OCI-LY1 (cell line): ENCODE results near the gene VMP1.
A peak's percentile ranks its signal among the peaks of the same experiment; 100 is the strongest.
"Not testable (repeated sequence)": the region's sequence is repeated elsewhere in the genome, so short reads cannot be mapped to it uniquely, and the experiment has no call there.

ENCODE experiments used
- H2AFZ ChIP-seq: fragments of 200-600 bp; sonication (generic), shearing (Covaris generic); 2 replicates; pipeline ENCODE4 v1.6.0; 2014; ENCODE audit warnings: antibody characterized with exemption, mild to moderate bottlenecking, low read length
- H3F3A ChIP-seq: fragments of 200-600 bp; sonication (generic), shearing (Covaris generic); 2 replicates; pipeline ENCODE4 v1.6.0; 2014; ENCODE audit warnings: mild to moderate bottlenecking, antibody characterized with exemption, low read length, moderate library complexity; ENCODE audit not compliant: insufficient read depth
- H3K27ac ChIP-seq: fragments of 200-600 bp; sonication (generic); 2 replicates; pipeline ENCODE4 v1.5.1; 2014; ENCODE audit warnings: low read length, mixed run types, mild to moderate bottlenecking, low read depth; ENCODE audit not compliant: poor library complexity, severe bottlenecking
- H3K27me3 ChIP-seq: fragments of 200-600 bp; sonication (generic); 2 replicates; pipeline ENCODE4 v1.6.0; 2014; ENCODE audit warnings: antibody characterized with exemption, mild to moderate bottlenecking, low read length, moderate library complexity; ENCODE audit not compliant: insufficient read depth
- H3K36me3 ChIP-seq: fragments of 200-600 bp; sonication (generic); 2 replicates; pipeline ENCODE4 v1.6.1; 2014; ENCODE audit warnings: mild to moderate bottlenecking, antibody characterized with exemption, low read length, moderate library complexity, mixed read lengths; ENCODE audit not compliant: insufficient read depth
- H3K4me1 ChIP-seq: fragments of 200-600 bp; sonication (generic); 2 replicates; pipeline ENCODE4 v1.5.1; 2014; ENCODE audit warnings: mild to moderate bottlenecking, low read length, moderate library complexity; ENCODE audit not compliant: insufficient read depth, severe bottlenecking
- H3K4me2 ChIP-seq: fragments of 200-600 bp; sonication (generic), shearing (Covaris generic); 2 replicates; pipeline ENCODE4 v1.6.1; 2014; ENCODE audit warnings: low read length
- H3K4me3 ChIP-seq: fragments of 200-600 bp; sonication (generic); 2 replicates; pipeline ENCODE4 v1.5.1; 2014; ENCODE audit warnings: low read length, low read depth, mild to moderate bottlenecking, mixed read lengths; ENCODE audit not compliant: poor library complexity, severe bottlenecking
- H3K79me2 ChIP-seq: fragments of 200-600 bp; shearing (Covaris generic); 2 replicates; pipeline ENCODE4 v1.6.1; 2016; ENCODE audit warnings: mixed run types, low read length, mixed read lengths; ENCODE audit not compliant: insufficient read depth
- H3K9ac ChIP-seq: fragments of 200-600 bp; sonication (generic), shearing (Covaris generic); 2 replicates; pipeline ENCODE4 v1.6.1; 2014; ENCODE audit warnings: mild to moderate bottlenecking, low read length, mixed read lengths
- H3K9me2 ChIP-seq: fragments of 200-600 bp; sonication (generic), shearing (Covaris generic); 2 replicates; pipeline ENCODE4 v1.6.1; 2014; ENCODE audit warnings: low read depth, mild to moderate bottlenecking, low read length, mixed read lengths
- H3K9me3 ChIP-seq: fragments of 200-600 bp; shearing (Covaris generic); 2 replicates; pipeline ENCODE4 v1.6.1; 2014; ENCODE audit warnings: low read length, mixed read lengths
- H4K20me1 ChIP-seq: fragments of 200-600 bp; sonication (generic), shearing (Covaris generic); 2 replicates; pipeline ENCODE4 v1.6.0; 2016; ENCODE audit warnings: mild to moderate bottlenecking, low read length; ENCODE audit not compliant: insufficient read depth
- CTCF ChIP-seq: fragments of 200-600 bp; sonication (generic), shearing (Covaris generic); IDR thresholded peaks from 2 replicates; pipeline ENCODE4 v1.5.1; 2017; ENCODE audit warnings: mild to moderate bottlenecking, antibody characterized with exemption, low read length, moderate library complexity, mixed read lengths
- EZH2 ChIP-seq: fragments of 200-600 bp; sonication (generic), shearing (Covaris generic); IDR thresholded peaks from 2 replicates; pipeline ENCODE4 v1.8.0; 2017; ENCODE audit warnings: borderline replicate concordance, mixed run types, mild to moderate bottlenecking, antibody characterized with exemption, low read length, moderate library complexity, mixed read lengths

VMP1 gene

GRCh38 chr17:59804901-59805465 lies 97.5 kb downstream of the VMP1 start:
- H3K9me3 ChIP-seq, result no peaks in the 10 kb centered on the region
- peak overlapping the region; percentile 62 for H3K4me2 ChIP-seq
- H2AFZ ChIP-seq, result peak overlapping the region; percentile 92
- H3K27ac ChIP-seq, result peak overlapping the region; percentile 37
- H3K4me1 ChIP-seq, result peaks cover 20% of the 10 kb centered on the region
- H3K27me3 ChIP-seq, result no peaks in the 10 kb centered on the region
- no peaks in the 10 kb centered on the region for H3K36me3 ChIP-seq
- H3K9ac ChIP-seq, result peak overlapping the region; percentile 32
- H4K20me1 ChIP-seq, result no peaks in the 10 kb centered on the region
- TF ChIP-seq EZH2, result no peak
- TF ChIP-seq CTCF, result no peak
- no peaks in the 10 kb centered on the region for H3K9me2 ChIP-seq
- no peaks in the 10 kb centered on the region for H3K79me2 ChIP-seq
- peaks cover 5% of the 10 kb centered on the region; the same call in 1 of the 2 replicates for H3F3A ChIP-seq
- H3K4me3 ChIP-seq, result peak overlapping the region; percentile 33

- H3K27me3 ChIP-seq, H2AFZ ChIP-seq, H3K79me2 ChIP-seq, H3K9me3 ChIP-seq, H3K9ac ChIP-seq, H3K4me3 ChIP-seq, H3K9me2 ChIP-seq, H3K36me3 ChIP-seq, H3K27ac ChIP-seq, H4K20me1 ChIP-seq, H3K4me2 ChIP-seq, H3F3A ChIP-seq: not testable (repeated sequence)
- H3K4me1 ChIP-seq, result peaks cover 20% of the 10 kb centered on the region
Measured at GRCh38 chr17:59806322-59806721, 98.9 kb downstream of the VMP1 start.

- no peak overlapping the region for H3K27ac ChIP-seq
- H3K4me3 ChIP-seq, result no peak overlapping the region
- no peaks in the 10 kb centered on the region for H3K9me3 ChIP-seq
- no peaks in the 10 kb centered on the region for H3K9me2 ChIP-seq
- H3K27me3 ChIP-seq, result no peaks in the 10 kb centered on the region
- H4K20me1 ChIP-seq, result no peaks in the 10 kb centered on the region
- peaks cover 5% of the 10 kb centered on the region; the same call in 1 of the 2 replicates for H3F3A ChIP-seq
- H3K9ac ChIP-seq, result no peak overlapping the region
- H2AFZ ChIP-seq, result no peak overlapping the region
- H3K4me2 ChIP-seq, result no peak overlapping the region
- H3K36me3 ChIP-seq, result peaks cover 15% of the 10 kb centered on the region; the same call in 1 of the 2 replicates
- peaks cover 20% of the 10 kb centered on the region for H3K4me1 ChIP-seq
- H3K79me2 ChIP-seq, result no peaks in the 10 kb centered on the region
- TF ChIP-seq CTCF (no peak), EZH2 (no peak)
Measured at GRCh38 chr17:59807892-59808509, 100.5 kb downstream of the VMP1 start.

- H3K4me2 ChIP-seq, result no peak overlapping the region
Measured at GRCh38 chr17:59810894-59811153, 103.4 kb downstream of the VMP1 start.

More at GRCh38 chr17:59810894-59811153, 103.4 kb downstream of the VMP1 start:
- Histone ChIP-seq H3F3A (no peaks in the 10 kb centered on the region), H3K9me3 (no peaks in the 10 kb centered on the region), H3K4me1 (peaks cover under 1% of the 10 kb centered on the region), H3K36me3 (peaks cover 20% of the 10 kb centered on the region; the same call in 1 of the 2 replicates), H3K79me2 (no peaks in the 10 kb centered on the region), H2AFZ (no peak overlapping the region), H3K9me2 (no peaks in the 10 kb centered on the region), H3K9ac (no peak overlapping the region), H3K27ac (no peak overlapping the region), H4K20me1 (no peaks in the 10 kb centered on the region), H3K4me3 (no peak overlapping the region), H3K27me3 (no peaks in the 10 kb centered on the region)
- no peak for TF ChIP-seq CTCF
- no peak for TF ChIP-seq EZH2
